ENCODE results near the gene TMEM8B. TPM values are rescaled to one million over a fixed set of nuclear protein-coding genes. Genes with fewer than 3 reads are reported as not detected.

TMEM8B gene
- total RNA-seq, 4 donors from 2014 or later: 7.8 to 21.3 (median 9.6) TPM

DNA sequence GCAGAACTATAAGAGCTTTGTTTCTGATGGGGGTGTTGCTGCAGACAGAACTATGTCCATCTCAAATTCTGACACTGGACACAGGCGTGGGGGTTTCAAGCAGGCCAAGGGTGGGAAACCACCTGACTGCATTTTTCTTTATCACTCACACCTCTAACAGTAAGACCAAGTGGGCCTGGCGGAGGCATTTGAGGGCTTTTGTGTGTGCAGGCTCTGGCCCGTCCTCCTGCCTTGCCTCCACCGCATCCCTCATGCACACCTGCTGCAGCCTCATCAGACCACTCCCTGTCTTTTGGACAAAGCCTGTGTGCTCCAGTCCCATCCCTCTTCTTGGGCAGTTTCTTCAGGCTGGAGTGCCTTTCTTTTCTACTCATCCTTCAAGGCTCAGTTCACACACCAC, 33.3 kb downstream of the TMEM8B start:
- TF ChIP-seq POLR2AphosphoS5 (IDR thresholded peaks at IDR 0.05) (no peak), POLR2A (IDR thresholded peaks at IDR 0.05) (no peak), EP300 (IDR thresholded peaks at IDR 0.05; ENCODE audit: low read depth) (no peak)
- TF ChIP-seq, protein P1, sequence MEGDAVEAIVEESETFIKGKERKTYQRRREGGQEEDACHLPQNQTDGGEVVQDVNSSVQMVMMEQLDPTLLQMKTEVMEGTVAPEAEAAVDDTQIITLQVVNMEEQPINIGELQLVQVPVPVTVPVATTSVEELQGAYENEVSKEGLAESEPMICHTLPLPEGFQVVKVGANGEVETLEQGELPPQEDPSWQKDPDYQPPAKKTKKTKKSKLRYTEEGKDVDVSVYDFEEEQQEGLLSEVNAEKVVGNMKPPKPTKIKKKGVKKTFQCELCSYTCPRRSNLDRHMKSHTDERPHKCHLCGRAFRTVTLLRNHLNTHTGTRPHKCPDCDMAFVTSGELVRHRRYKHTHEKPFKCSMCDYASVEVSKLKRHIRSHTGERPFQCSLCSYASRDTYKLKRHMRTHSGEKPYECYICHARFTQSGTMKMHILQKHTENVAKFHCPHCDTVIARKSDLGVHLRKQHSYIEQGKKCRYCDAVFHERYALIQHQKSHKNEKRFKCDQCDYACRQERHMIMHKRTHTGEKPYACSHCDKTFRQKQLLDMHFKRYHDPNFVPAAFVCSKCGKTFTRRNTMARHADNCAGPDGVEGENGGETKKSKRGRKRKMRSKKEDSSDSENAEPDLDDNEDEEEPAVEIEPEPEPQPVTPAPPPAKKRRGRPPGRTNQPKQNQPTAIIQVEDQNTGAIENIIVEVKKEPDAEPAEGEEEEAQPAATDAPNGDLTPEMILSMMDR (IDR thresholded peaks at IDR 0.05): no peak
- intact Hi-C loops (cut with DNase I; ENCODE audit: low total_unique reads) (no loop called here), in situ Hi-C loops (cut with MboI; ENCODE audit: low pct_ligation_motif_present in 1 of 4, low pct_unique_long_range_greater_than_20kb in 1 of 4, low sequenced_read_pairs in 3 of 4) (no loop called here)
- H3K27ac ChIP-seq: no peak overlapping the region
- no peaks in the 10 kb centered on the region for H3K36me3 ChIP-seq
- H3K4me3 ChIP-seq: no peak overlapping the region
- no peak for DNase-seq
- H3K4me1 ChIP-seq: no peaks in the 10 kb centered on the region
- H3K27me3 ChIP-seq: peaks cover 22% of the 10 kb centered on the region
- no peaks in the 10 kb centered on the region for H3K9me3 ChIP-seq
- 77% methylated on average over 4 of the region's 4 CpGs; no CpG with 5 or more reads in 1 of the 2 donors for WGBS, 2 donors (ENCODE audit: low coverage in 1 of 2)

- no peak for DNase-seq
- no peak overlapping the region for H3K27ac ChIP-seq
- in situ Hi-C loops (cut with MboI; ENCODE audit: low pct_ligation_motif_present in 1 of 4, low pct_unique_long_range_greater_than_20kb in 1 of 4, low sequenced_read_pairs in 3 of 4): no loop called here
- no peaks in the 10 kb centered on the region for H3K36me3 ChIP-seq
- intact Hi-C loops (cut with DNase I; ENCODE audit: low total_unique reads): no loop called here
- TF ChIP-seq POLR2AphosphoS5 (IDR thresholded peaks at IDR 0.05) (no peak), POLR2A (IDR thresholded peaks at IDR 0.05) (no peak), EP300 (IDR thresholded peaks at IDR 0.05; ENCODE audit: low read depth) (no peak)
- TF ChIP-seq, protein P1 (IDR thresholded peaks at IDR 0.05): no peak
- H3K27me3 ChIP-seq: peaks cover 22% of the 10 kb centered on the region
- WGBS, 2 donors (ENCODE audit: low coverage in 1 of 2): 71% methylated on average over 8 of the region's 8 CpGs; no CpG with 5 or more reads in 1 of the 2 donors
- no peak overlapping the region for H3K4me3 ChIP-seq
- no peaks in the 10 kb centered on the region for H3K4me1 ChIP-seq
- H3K9me3 ChIP-seq: no peaks in the 10 kb centered on the region
These were observed 34.6 kb downstream of the TMEM8B start for GRCh38 chr9:35863583-35863982.

GRCh38 chr9:35864695-35865255, 35.7 kb downstream of the TMEM8B start:
- intact Hi-C loops (cut with DNase I; ENCODE audit: low total_unique reads): no loop called here
- H3K9me3 ChIP-seq: no peaks in the 10 kb centered on the region
- H3K27ac ChIP-seq: no peak overlapping the region
- no peaks in the 10 kb centered on the region for H3K4me1 ChIP-seq
- no peak for TF ChIP-seq POLR2A (IDR thresholded peaks at IDR 0.05)
- H3K4me3 ChIP-seq: no peak overlapping the region
- in situ Hi-C loops (cut with MboI; ENCODE audit: low pct_ligation_motif_present in 1 of 4, low pct_unique_long_range_greater_than_20kb in 1 of 4, low sequenced_read_pairs in 3 of 4): no loop called here
- WGBS, 2 donors (ENCODE audit: low coverage in 1 of 2): 80% methylated on average over 8 of the region's 8 CpGs; no CpG with 5 or more reads in 1 of the 2 donors
- H3K27me3 ChIP-seq: peaks cover 22% of the 10 kb centered on the region
- H3K36me3 ChIP-seq: no peaks in the 10 kb centered on the region
- no peak for DNase-seq

DNA sequence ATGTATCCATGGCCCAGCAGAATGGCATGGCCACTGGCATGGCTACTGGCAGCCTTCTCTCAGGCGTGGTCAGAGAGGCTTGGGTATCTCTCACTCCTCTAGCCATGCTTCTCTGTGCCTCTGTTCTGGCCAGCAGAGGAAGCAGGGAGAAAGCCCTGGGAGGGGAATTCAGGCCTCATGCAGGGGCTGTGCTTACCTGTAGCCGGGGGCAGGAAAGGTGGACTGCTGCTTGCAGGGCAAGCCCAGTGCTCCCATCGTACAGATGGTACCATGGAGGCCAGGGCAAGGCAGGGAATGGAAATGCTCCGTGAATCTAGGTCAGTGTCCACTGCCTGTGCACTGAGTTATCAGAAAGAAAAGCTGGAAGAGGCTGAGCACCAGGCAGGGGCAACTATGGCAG, 38.5 kb downstream of the TMEM8B start:
- Histone ChIP-seq H3K36me3 (no peaks in the 10 kb centered on the region), H3K9me3 (no peaks in the 10 kb centered on the region), H3K4me3 (no peak overlapping the region), H3K27me3 (peaks cover 4% of the 10 kb centered on the region), H3K4me1 (no peaks in the 10 kb centered on the region), H3K27ac (no peak overlapping the region)
- TF ChIP-seq, protein P1 (IDR thresholded peaks at IDR 0.05): no peak
- TF ChIP-seq POLR2A (IDR thresholded peaks at IDR 0.05): no peak
- no peak for TF ChIP-seq POLR2AphosphoS5 (IDR thresholded peaks at IDR 0.05)
- no peak for TF ChIP-seq EP300 (IDR thresholded peaks at IDR 0.05; ENCODE audit: low read depth)
- in situ Hi-C loops (cut with MboI; ENCODE audit: low pct_ligation_motif_present in 1 of 4, low pct_unique_long_range_greater_than_20kb in 1 of 4, low sequenced_read_pairs in 3 of 4): no loop called here
- 80% methylated on average over 4 of the region's 4 CpGs; no CpG with 5 or more reads in 1 of the 2 donors for WGBS, 2 donors (ENCODE audit: low coverage in 1 of 2)
- no peak for DNase-seq
- intact Hi-C loops (cut with DNase I; ENCODE audit: low total_unique reads): no loop called here

DNA sequence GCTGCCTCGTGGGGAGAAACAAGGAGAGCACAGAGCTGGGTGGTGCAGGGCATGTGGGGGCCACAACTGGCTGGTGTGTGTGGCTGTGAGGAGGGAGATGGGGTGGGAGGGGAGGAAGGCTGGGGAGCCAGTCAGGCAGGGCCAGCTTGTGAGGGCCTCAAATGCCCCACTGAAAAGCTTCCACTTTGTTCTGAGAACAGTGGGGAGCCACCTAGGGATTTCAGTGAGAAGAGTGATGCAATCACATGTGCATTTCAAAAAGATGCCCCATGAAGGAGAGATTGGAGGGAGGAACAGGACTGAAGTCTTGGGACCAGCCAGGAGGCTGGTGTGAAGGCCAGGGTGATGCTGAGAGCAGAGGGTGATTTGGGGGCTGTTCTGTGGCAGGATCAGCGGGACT, 39.9 kb downstream of the TMEM8B start:
- intact Hi-C loops (cut with DNase I; ENCODE audit: low total_unique reads) (no loop called here), in situ Hi-C loops (cut with MboI; ENCODE audit: low pct_ligation_motif_present in 1 of 4, low pct_unique_long_range_greater_than_20kb in 1 of 4, low sequenced_read_pairs in 3 of 4) (no loop called here)
- DNase-seq: no peak
- no peaks in the 10 kb centered on the region for H3K4me1 ChIP-seq
- H3K27ac ChIP-seq: no peak overlapping the region
- H3K9me3 ChIP-seq: no peaks in the 10 kb centered on the region
- no peaks in the 10 kb centered on the region for H3K36me3 ChIP-seq
- H3K4me3 ChIP-seq: no peak overlapping the region
- H3K27me3 ChIP-seq: no peaks in the 10 kb centered on the region
- TF ChIP-seq POLR2AphosphoS5 (IDR thresholded peaks at IDR 0.05) (no peak), POLR2A (IDR thresholded peaks at IDR 0.05) (no peak), EP300 (IDR thresholded peaks at IDR 0.05; ENCODE audit: low read depth) (no peak)
- TF ChIP-seq, protein P1 (IDR thresholded peaks at IDR 0.05): no peak
- 71 to 76% methylated on average over 1 to 2 of the region's 2 CpGs for WGBS, 2 donors (ENCODE audit: low coverage in 1 of 2)

Data from transverse colon (tissue), 4 donors.